A549 (cell line): ENCODE results near the gene C14orf132. TPM values are rescaled to one million over a fixed set of nuclear protein-coding genes. Genes with fewer than 3 reads are reported as not detected.

ENCODE experiments used
- polyA plus RNA-seq, 4 experiments: library from polyadenylated mRNA; depleted of rRNA in 3 of 4; stranded (reverse); fragments of >200 nt; fragmentation: RNase III in 1 of 4; extraction: RNeasy Plus Mini Kit Qiagen cat#74134 plus additional on column Dnase treatment in 1 of 4; gene quantifications; 2 replicates in 3 of 4; 3 replicates in 1 of 4; pipeline ENCODE4 v1.2.3, GENCODE V29; 2011 to 2017
- small RNA-seq, 6 experiments: library from RNA; depleted of rRNA; stranded (forward); fragments of <200 nt; gene quantifications; one replicate each; pipeline ENCODE3, GENCODE V24; 2012

Gene C14orf132
- polyA plus RNA-seq, 2 of the 4 experiments (the other 2 are of a cell fraction): 4.6 to 8.5 TPM

Small RNA genes within 50 kb of the gene (small RNA-seq; reads per million reads assigned to genes)
- 0 reads per million in 6 experiments for gene AL137190.1

Other genes starting within 250 kb of the C14orf132 start
- not detected in 2 replicates for gene TUNAR, start 162.5 kb upstream of the C14orf132 start, polyA plus RNA-seq (2011; rRNA removed)
- not detected in 3 replicates for gene TUNAR, start 162.5 kb upstream of the C14orf132 start, polyA plus RNA-seq (2017; fragmentation: RNase III; extraction: RNeasy Plus Mini Kit Qiagen cat#74134 plus additional on column Dnase treatment)
- 21.6 and 26.6 TPM in 2 replicates for gene BDKRB2, start 165.5 kb downstream of the C14orf132 start, polyA plus RNA-seq (2011; rRNA removed)
- 12.1 to 19.6 TPM (median 13.9 TPM) in 3 replicates for gene BDKRB2, start 165.5 kb downstream of the C14orf132 start, polyA plus RNA-seq (2017; fragmentation: RNase III; extraction: RNeasy Plus Mini Kit Qiagen cat#74134 plus additional on column Dnase treatment)
- gene BDKRB1, start 216.8 kb downstream of the C14orf132 start, polyA plus RNA-seq (2011; rRNA removed): 3.3 and 3.5 TPM in 2 replicates
- 2.6 to 3.3 TPM (median 2.8 TPM) in 3 replicates for gene BDKRB1, start 216.8 kb downstream of the C14orf132 start, polyA plus RNA-seq (2017; fragmentation: RNase III; extraction: RNeasy Plus Mini Kit Qiagen cat#74134 plus additional on column Dnase treatment)